ENCODE measurements around the gene PTPRD. TPM values are rescaled to one million over a fixed set of nuclear protein-coding genes. Genes with fewer than 3 reads are reported as not detected.

PTPRD gene
- total and polyA plus RNA-seq, 2 of the 4 experiments (the other 2 are of a cell fraction) = 0.07 to 0.18 TPM

DNA sequence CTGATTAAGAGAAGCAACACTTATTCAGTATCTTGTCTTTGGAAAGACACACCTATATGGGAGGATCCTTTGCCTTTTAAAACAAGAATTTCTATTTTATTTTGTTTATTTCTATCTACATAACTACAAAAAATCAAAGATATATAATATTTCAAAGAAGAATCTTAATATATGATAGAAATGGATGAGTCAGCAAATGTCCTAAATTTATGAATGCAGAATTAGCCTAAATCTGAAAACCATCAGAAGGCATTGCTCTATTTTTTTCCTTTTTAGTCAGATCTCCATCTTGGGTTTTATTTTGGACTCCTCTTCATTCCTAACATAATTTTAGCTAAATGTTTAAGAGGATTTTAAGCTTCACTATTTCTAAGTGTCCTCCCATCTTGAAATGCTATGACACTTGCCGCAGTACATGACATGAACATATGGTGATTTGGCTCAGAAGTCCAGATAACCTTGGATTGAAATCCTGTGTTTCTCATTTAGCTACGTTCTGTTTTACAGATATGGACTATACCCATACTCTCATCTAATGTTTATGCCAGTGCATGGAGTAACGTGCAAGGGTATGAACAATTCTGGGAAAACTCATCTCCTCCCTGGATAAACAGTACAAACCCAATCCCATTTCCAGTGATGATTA, 1490.4 kb downstream of the PTPRD start:
- Histone ChIP-seq H3K14ac (replicated peaks; ENCODE audit: low read depth, low read length) (no peak overlapping the region), H2BK120ac (ENCODE audit: low read depth, low read length) (no peak overlapping the region), H2AK9ac (replicated peaks; ENCODE audit: low read depth, low read length, poor library complexity) (no peak overlapping the region), H3K9ac (ENCODE audit: low read depth, low read length) (no peak overlapping the region), H2BK15ac (ENCODE audit: low read depth, low read length) (no peak overlapping the region), H3K27ac (ENCODE audit: insufficient read depth, low read length) (no peak overlapping the region), H3K4me3 (ENCODE audit: insufficient read depth, low read depth, low read length) (no peak overlapping the region), H3K4me1 (ENCODE audit: control insufficient read depth, insufficient read depth, low read length) (no peaks in the 10 kb centered on the region), H3K36me3 (ENCODE audit: control insufficient read depth, insufficient read depth, low read length) (no peaks in the 10 kb centered on the region), H3K27me3 (ENCODE audit: control insufficient read depth, insufficient read depth, low read length) (no peaks in the 10 kb centered on the region), H4K5ac (ENCODE audit: low read depth, low read length) (no peak overlapping the region), H2AFZ (replicated peaks; ENCODE audit: low read length, poor library complexity) (no peak overlapping the region), H2BK20ac (ENCODE audit: low read depth, low read length) (no peak overlapping the region), H3K79me1 (ENCODE audit: low read depth in 1 of 2, low read length in 2 of 2) (no peaks in the 10 kb centered on the region), H3K56ac (ENCODE audit: extremely low read depth, insufficient read depth, low read length) (no peak overlapping the region), H3K18ac (ENCODE audit: low read depth, low read length) (no peak overlapping the region), H3K23ac (ENCODE audit: low read depth, low read length) (no peak overlapping the region), H3K4me2 (ENCODE audit: low read depth, low read length) (no peak overlapping the region), H3K4ac (ENCODE audit: low read depth, low read length) (no peak overlapping the region), H2BK5ac (ENCODE audit: low read depth, low read length, poor library complexity, severe bottlenecking) (no peak overlapping the region), H3K9me3 (ENCODE audit: control insufficient read depth, insufficient read depth, low read length) (peaks cover 7% of the 10 kb centered on the region), H2AK5ac (ENCODE audit: low read depth, low read length) (no peak overlapping the region), H4K8ac (ENCODE audit: low read depth in 2 of 2, low read length in 2 of 2) (no peak overlapping the region), H4K20me1 (ENCODE audit: insufficient read depth, low read length) (no peaks in the 10 kb centered on the region), H3K9me1 (ENCODE audit: insufficient read depth, low read length) (no peaks in the 10 kb centered on the region), H4K91ac (ENCODE audit: insufficient read depth, low read depth, low read length) (no peak overlapping the region)
- POLR2A ChIA-PET (ENCODE audit: unreplicated experiment) = no interaction called here
- CTCF ChIA-PET = no interaction called here
- ATAC-seq (ENCODE audit: low read depth) = no peak
- BruUV-seq (replicated peaks) = no TSS peak
- WGBS, 2 experiments (ENCODE audit: extremely low coverage in 2 of 2, insufficient read length in 1 of 2) = no CpG with 5 or more reads among the region's 3 CpGs
- intact Hi-C loops (cut with micrococcal nuclease) (no loop called here), in situ Hi-C loops (cut with MboI; ENCODE audit: low sequenced_read_pairs) (no loop called here), dilution Hi-C loops (cut with HindIII; ENCODE audit: low sequenced_read_pairs, unreplicated experiment) (no loop called here)
- TF ChIP-seq NFE2L2 (IDR thresholded peaks at IDR 0.05; ENCODE audit: low read depth, low read length) = peak; percentile 21; the same call in 1 of the 2 replicates
- TF ChIP-seq RCOR1 (IDR thresholded peaks at IDR 0.05; ENCODE audit: insufficient replicate concordance, low read length) = no peak
- TF ChIP-seq FOS (IDR thresholded peaks at IDR 0.05; ENCODE audit: low read depth, low read length) = no peak
- peak; percentile 90 for TF ChIP-seq MAFK (IDR thresholded peaks at IDR 0.05; ENCODE audit: low read depth, low read length)
- DNase-seq = no peak
